Karpas-422 (cell line): ENCODE results near the gene PCDHB10. TPM values are rescaled to one million over a fixed set of nuclear protein-coding genes. Genes with fewer than 3 reads are reported as not detected.
"Not testable (repeated sequence)": the region's sequence is repeated elsewhere in the genome, so short reads cannot be mapped to it uniquely, and the experiment has no call there.

Source experiments
- DNase-seq: peaks from one replicate; pipeline ENCODE4 v3.0.0-alpha.2; 2015
- H2AFZ ChIP-seq: fragments of 200-600 bp; sonication (generic); 2 replicates; pipeline ENCODE4 v1.6.1; 2014; ENCODE audit warnings: antibody characterized with exemption, low read length, mixed read lengths
- H3K27ac ChIP-seq: fragments of 200-600 bp; sonication (generic); 2 replicates; pipeline ENCODE4 v1.5.1; 2014; ENCODE audit warnings: mild to moderate bottlenecking, low read length, moderate library complexity
- H3K27me3 ChIP-seq: fragments of 200-600 bp; sonication (generic); 2 replicates; pipeline ENCODE4 v1.6.1; 2014; ENCODE audit warnings: low read length, mixed read lengths
- H3K36me3 ChIP-seq: fragments of 200-600 bp; sonication (generic); 2 replicates; pipeline ENCODE4 v1.6.1; 2014; ENCODE audit warnings: low read length, mixed read lengths; ENCODE audit not compliant: insufficient read depth
- H3K4me1 ChIP-seq: fragments of 200-600 bp; sonication (generic); 2 replicates; pipeline ENCODE4 v1.6.1; 2014; ENCODE audit warnings: mild to moderate bottlenecking, low read length, mixed read lengths
- H3K4me2 ChIP-seq: fragments of 200-600 bp; sonication (generic); 2 replicates; pipeline ENCODE4 v1.6.1; 2014; ENCODE audit warnings: low read length, low read depth, mild to moderate bottlenecking; ENCODE audit not compliant: poor library complexity, severe bottlenecking
- H3K4me3 ChIP-seq: fragments of 200-600 bp; sonication (generic); 2 replicates; pipeline ENCODE4 v1.5.1; 2014; ENCODE audit warnings: mild to moderate bottlenecking, antibody characterized with exemption, low read length, mixed read lengths
- H3K79me2 ChIP-seq: fragments of 200-600 bp; sonication (generic); 2 replicates; pipeline ENCODE4 v1.6.1; 2014; ENCODE audit warnings: mild to moderate bottlenecking, low read length, mixed read lengths
- H3K9ac ChIP-seq: fragments of 200-600 bp; sonication (generic); 2 replicates; pipeline ENCODE4 v1.6.0; 2014; ENCODE audit warnings: low read length
- H3K9me2 ChIP-seq: fragments of 200-600 bp; sonication (generic), shearing (Covaris generic); replicated peaks from 2 replicates; pipeline ENCODE4 v1.6.0; 2014; ENCODE audit warnings: mild to moderate bottlenecking, low read length, moderate library complexity; ENCODE audit not compliant: insufficient read depth
- H3K9me3 ChIP-seq: fragments of 300-700, 200-600 bp; sonication (generic); 2 replicates; pipeline ENCODE4 v1.6.1; 2014; ENCODE audit warnings: low read length, mixed read lengths
- H4K20me1 ChIP-seq: fragments of 200-600 bp; sonication (generic); 2 replicates; pipeline ENCODE4 v1.6.1; 2014; ENCODE audit warnings: mild to moderate bottlenecking, antibody characterized with exemption, low read length, low read depth; ENCODE audit not compliant: insufficient read depth
- total RNA-seq: library from RNA; depleted of rRNA; stranded (reverse); fragments of >200 nt; shearing (Covaris generic); gene quantifications from 2 replicates; pipeline ENCODE4 v1.2.3, GENCODE V29; 2014; ENCODE audit warnings: low replicate concordance

The PCDHB10 gene
- total RNA-seq, 1 experiment from 2014 or later = 0.11 TPM

GRCh38 chr5:141223112-141223783 is 31.1 kb downstream of the PCDHB10 start, which contains the start of gene PCDHB14:
Gene PCDHB14 (plus strand): TSS chr5:141223343. CDS start chr5:141223506, 163 bp downstream.
- no peak within 1 kb of the TSS for H3K27ac ChIP-seq
- H3K27me3 ChIP-seq = 0 out of 2 replicates have a peak, but pooled peaks cover 2% of the 10 kb centered on the region
- H2AFZ ChIP-seq = peak within 1 kb of the TSS; percentile 88
- H3K9me3 ChIP-seq = no peaks in the 10 kb centered on the region
- peak within 1 kb of the TSS; percentile 74 for H3K4me2 ChIP-seq
- no peaks in the 10 kb centered on the region for H3K9me2 ChIP-seq
- H3K79me2 ChIP-seq = no peaks in the 10 kb centered on the region
- peak within 1 kb of the TSS; percentile 69 for H3K9ac ChIP-seq
- peaks cover 13% of the 10 kb centered on the region for H3K4me1 ChIP-seq
- DNase-seq = peak; percentile 87
- no peaks in the 10 kb centered on the region for H4K20me1 ChIP-seq
- no peaks in the 10 kb centered on the region for H3K36me3 ChIP-seq
- H3K4me3 ChIP-seq = peak within 1 kb of the TSS; percentile 66

GRCh38 chr5:141224844-141225243 is 32.7 kb downstream of the PCDHB10 start:
- not testable (repeated sequence) for DNase-seq

GRCh38 chr5:141225421-141225820 is 33.3 kb downstream of the PCDHB10 start:
- H3K4me3 ChIP-seq, H3K4me2 ChIP-seq, H3K79me2 ChIP-seq, DNase-seq, H3K27me3 ChIP-seq, H3K36me3 ChIP-seq, H3K9ac ChIP-seq, H3K27ac ChIP-seq, H2AFZ ChIP-seq, H3K9me3 ChIP-seq, H4K20me1 ChIP-seq, H3K9me2 ChIP-seq: not testable (repeated sequence)
- peaks cover 13% of the 10 kb centered on the region for H3K4me1 ChIP-seq

More at GRCh38 chr5:141224844-141225243, 32.7 kb downstream of the PCDHB10 start:
- not testable (repeated sequence) for H3K27ac ChIP-seq, H3K4me3 ChIP-seq, H3K9me2 ChIP-seq, H3K36me3 ChIP-seq, H3K4me2 ChIP-seq, H3K27me3 ChIP-seq, H3K9ac ChIP-seq, H2AFZ ChIP-seq, H3K9me3 ChIP-seq, H4K20me1 ChIP-seq, H3K79me2 ChIP-seq
- H3K4me1 ChIP-seq = peaks cover 13% of the 10 kb centered on the region

- Histone ChIP-seq H2AFZ (no peak overlapping the region), H3K27ac (no peak overlapping the region), H3K4me3 (no peak overlapping the region), H3K79me2 (no peaks in the 10 kb centered on the region), H4K20me1 (no peaks in the 10 kb centered on the region), H3K9ac (no peak overlapping the region), H3K27me3 (no peaks in the 10 kb centered on the region), H3K4me1 (no peaks in the 10 kb centered on the region), H3K36me3 (no peaks in the 10 kb centered on the region), H3K9me3 (peaks cover 4% of the 10 kb centered on the region; the same call in 1 of the 2 replicates), H3K4me2 (no peak overlapping the region), H3K9me2 (no peaks in the 10 kb centered on the region)
- no peak for DNase-seq
Observed at GRCh38 chr5:141234109-141234667, 42.0 kb downstream of the PCDHB10 start.

GRCh38 chr5:141235922-141236321 is 43.8 kb downstream of the PCDHB10 start:
- not testable (repeated sequence) for H3K27ac ChIP-seq, H3K27me3 ChIP-seq, H3K36me3 ChIP-seq, H3K9ac ChIP-seq, H4K20me1 ChIP-seq, H3K9me3 ChIP-seq, H2AFZ ChIP-seq, DNase-seq, H3K79me2 ChIP-seq, H3K9me2 ChIP-seq, H3K4me3 ChIP-seq, H3K4me1 ChIP-seq, H3K4me2 ChIP-seq

GRCh38 chr5:141236516-141237313 is 44.6 kb downstream of the PCDHB10 start:
- Histone ChIP-seq H4K20me1 (no peaks in the 10 kb centered on the region), H3K9me2 (no peaks in the 10 kb centered on the region), H3K4me1 (no peaks in the 10 kb centered on the region), H3K27ac (no peak overlapping the region), H3K9me3 (peaks cover 4% of the 10 kb centered on the region), H3K4me2 (no peak overlapping the region), H3K36me3 (no peaks in the 10 kb centered on the region), H3K27me3 (no peaks in the 10 kb centered on the region), H3K79me2 (no peaks in the 10 kb centered on the region), H2AFZ (no peak overlapping the region), H3K4me3 (no peak overlapping the region), H3K9ac (no peak overlapping the region)
- no peak for DNase-seq

GRCh38 chr5:141241496-141241895 is 49.3 kb downstream of the PCDHB10 start:
- Histone ChIP-seq H3K27me3 (no peaks in the 10 kb centered on the region), H3K9me3 (peaks cover 11% of the 10 kb centered on the region)
- DNase-seq = no peak

More at GRCh38 chr5:141241496-141241895, 49.3 kb downstream of the PCDHB10 start:
- no peak overlapping the region for H3K9ac ChIP-seq
- H3K79me2 ChIP-seq = no peaks in the 10 kb centered on the region
- no peaks in the 10 kb centered on the region for H3K36me3 ChIP-seq
- no peak overlapping the region for H2AFZ ChIP-seq
- H3K27ac ChIP-seq = no peak overlapping the region
- H4K20me1 ChIP-seq = no peaks in the 10 kb centered on the region
- no peak overlapping the region for H3K4me3 ChIP-seq
- no peaks in the 10 kb centered on the region for H3K4me1 ChIP-seq
- H3K4me2 ChIP-seq = no peak overlapping the region
- H3K9me2 ChIP-seq = no peaks in the 10 kb centered on the region
